Activated CD4-positive, alpha-beta T cell treated with anti-CD3 and anti-CD28 coated beads, Interleukin-2, Interleukin-6, amounts not matched to agents 100 ng/mL and 50 ng/mL, durations not matched to agents 16 hours and 8 hours (primary cell): Measurements from ENCODE around the gene SCARB1.
A peak's percentile ranks its signal among the peaks of the same experiment; 100 is the strongest.

Experiments
- DNase-seq: peaks from one replicate; pipeline ENCODE4 v3.0.0-alpha.2; 2020

SCARB1 gene

GRCh38 chr12:124841558-124841945, 22.1 kb downstream of the SCARB1 start:
- no peak for DNase-seq

- no peak for DNase-seq
Observed at GRCh38 chr12:124837958-124838803, 25.5 kb downstream of the SCARB1 start.

- no peak for DNase-seq
Observed at GRCh38 chr12:124837249-124837897, 26.3 kb downstream of the SCARB1 start.

- no peak for DNase-seq
Observed at GRCh38 chr12:124836759-124837158, 26.9 kb downstream of the SCARB1 start.

GRCh38 chr12:124835656-124836410, 27.8 kb downstream of the SCARB1 start:
- DNase-seq, result no peak

- DNase-seq, result no peak
Observed at GRCh38 chr12:124834822-124835221, 28.8 kb downstream of the SCARB1 start.

GRCh38 chr12:124833693-124834122, 30.0 kb downstream of the SCARB1 start:
- no peak for DNase-seq

- DNase-seq, result no peak
Observed at GRCh38 chr12:124832856-124833255, 30.8 kb downstream of the SCARB1 start.

GRCh38 chr12:124831590-124831989, 32.1 kb downstream of the SCARB1 start:
- DNase-seq, result no peak

- DNase-seq, result no peak
Observed at GRCh38 chr12:124830306-124830705, 33.4 kb downstream of the SCARB1 start.

- no peak for DNase-seq
Observed at GRCh38 chr12:124829708-124830304, 33.9 kb downstream of the SCARB1 start.

- no peak for DNase-seq
Observed at GRCh38 chr12:124829008-124829707, 34.5 kb downstream of the SCARB1 start.

- DNase-seq, result no peak
Observed at GRCh38 chr12:124828264-124829007, 35.2 kb downstream of the SCARB1 start.

- peak; percentile 32 for DNase-seq
Observed at GRCh38 chr12:124827588-124828184, 36.0 kb downstream of the SCARB1 start.

- no peak for DNase-seq
Observed at GRCh38 chr12:124824195-124824594, 39.5 kb downstream of the SCARB1 start.

GRCh38 chr12:124823272-124823970, 40.2 kb downstream of the SCARB1 start:
- DNase-seq, result no peak

- DNase-seq, result no peak
Observed at GRCh38 chr12:124822218-124822617, 41.4 kb downstream of the SCARB1 start.

GRCh38 chr12:124821252-124822200, 42.1 kb downstream of the SCARB1 start:
- no peak for DNase-seq

- no peak for DNase-seq
Observed at GRCh38 chr12:124820199-124820598, 43.5 kb downstream of the SCARB1 start.
